PFSK-1 (cell line): ENCODE data around the gene ARHGAP42.

ENCODE experiments used
- POLR2AphosphoS5 ChIP-seq: IDR thresholded peaks from 2 replicates; pipeline ENCODE4 v1.6.1; 2012; ENCODE audit warnings: low read depth, mild to moderate bottlenecking, control low read depth, low read length, moderate library complexity
- REST ChIP-seq, 2 experiments: IDR thresholded peaks; 2 replicates each; pipeline versions ENCODE4 v1.6.1 to v1.8.0; 2011 to 2012; ENCODE audit warnings: low read depth in 2 of 2, low read length in 2 of 2, control low read depth in 1 of 2, inconsistent platforms in 1 of 2, mild to moderate bottlenecking in 1 of 2, moderate library complexity in 1 of 2; ENCODE audit not compliant: insufficient read depth in 1 of 2
- SIN3A ChIP-seq: IDR thresholded peaks from 2 replicates; pipeline ENCODE4 v1.6.1; 2012; ENCODE audit warnings: mild to moderate bottlenecking, low read length, moderate library complexity, borderline replicate concordance; ENCODE audit not compliant: insufficient read depth
- TAF1 ChIP-seq: IDR thresholded peaks from 2 replicates; pipeline ENCODE4 v1.6.1; 2012; ENCODE audit warnings: low read length, control low read depth, borderline replicate concordance; ENCODE audit not compliant: insufficient read depth

- no peak for TF ChIP-seq TAF1
- TF ChIP-seq SIN3A: no peak
- TF ChIP-seq REST (IDR thresholded peaks at IDR 0.05; ENCODE audit: insufficient read depth in 1 of 2, low read depth in 2 of 2, low read length in 2 of 2): no peak
- TF ChIP-seq POLR2AphosphoS5: no peak
Observed at GRCh38 chr11:101008961-101009689, 322.0 kb downstream of the ARHGAP42 start.
